Measurements from ENCODE around the gene TIMM21. TPM values are rescaled to one million over a fixed set of nuclear protein-coding genes. Genes with fewer than 3 reads are reported as not detected.

TIMM21 gene
- total RNA-seq, 1 donor from 2014 or later, result 19.8 TPM

GRCh38 chr18:74142252-74142651 is 6.1 kb upstream of the TIMM21 start:
- Histone ChIP-seq H3K4me1 (ENCODE audit: control insufficient read depth in 3 of 3, insufficient read depth in 3 of 3, low read length in 3 of 3) (peaks cover 2 to 5% (median 3%) of the 10 kb centered on the region in 3 donors), H3K36me3 (ENCODE audit: control insufficient read depth in 3 of 3, insufficient read depth in 3 of 3, low read length in 3 of 3) (no peaks in the 10 kb centered on the region), H3K4me3 (ENCODE audit: low read length in 3 of 3) (no peak overlapping the region), H3K9me3 (ENCODE audit: control insufficient read depth in 3 of 3, low read length in 3 of 3) (no peaks in the 10 kb centered on the region), H3K27me3 (ENCODE audit: control insufficient read depth in 3 of 3, insufficient read depth in 3 of 3, low read length in 3 of 3) (peaks cover 0 to under 1% (median 0%) of the 10 kb centered on the region in 3 donors), H3K9ac (ENCODE audit: low read depth in 1 of 3, low read length in 3 of 3) (no peak overlapping the region), H3K27ac (ENCODE audit: low read depth, low read length) (no peak overlapping the region)

- Histone ChIP-seq H3K4me3 (ENCODE audit: low read length in 3 of 3) (peak overlapping the region; percentile 81 to 99 (median 96)), H3K27ac (ENCODE audit: low read depth, low read length) (no peak overlapping the region), H3K36me3 (ENCODE audit: control insufficient read depth in 3 of 3, insufficient read depth in 3 of 3, low read length in 3 of 3) (peaks cover 5 to 10% (median 9%) of the 10 kb centered on the region in 3 donors), H3K4me1 (ENCODE audit: control insufficient read depth in 3 of 3, insufficient read depth in 3 of 3, low read length in 3 of 3) (peaks cover 31 to 34% (median 32%) of the 10 kb centered on the region in 3 donors), H3K9ac (ENCODE audit: low read depth in 1 of 3, low read length in 3 of 3) (no peak overlapping the region), H3K27me3 (ENCODE audit: control insufficient read depth in 3 of 3, insufficient read depth in 3 of 3, low read length in 3 of 3) (no peaks in the 10 kb centered on the region), H3K9me3 (ENCODE audit: control insufficient read depth in 3 of 3, low read length in 3 of 3) (no peaks in the 10 kb centered on the region)
These were observed 1.6 kb upstream of the TIMM21 start for GRCh38 chr18:74146756-74147155.

- H3K4me3 ChIP-seq (ENCODE audit: low read length in 3 of 3), result peak overlapping the region; percentile 81 to 99 (median 96)
- H3K9me3 ChIP-seq (ENCODE audit: control insufficient read depth in 3 of 3, low read length in 3 of 3), result no peaks in the 10 kb centered on the region
- peak overlapping the region in 2 of 3 donors; percentile 69 to 87 for H3K9ac ChIP-seq (ENCODE audit: low read depth in 1 of 3, low read length in 3 of 3)
- H3K36me3 ChIP-seq (ENCODE audit: control insufficient read depth in 3 of 3, insufficient read depth in 3 of 3, low read length in 3 of 3), result peaks cover 5 to 10% (median 9%) of the 10 kb centered on the region in 3 donors
- H3K27me3 ChIP-seq (ENCODE audit: control insufficient read depth in 3 of 3, insufficient read depth in 3 of 3, low read length in 3 of 3), result no peaks in the 10 kb centered on the region
- H3K27ac ChIP-seq (ENCODE audit: low read depth, low read length), result peak overlapping the region; percentile 76
- peaks cover 36 to 40% (median 39%) of the 10 kb centered on the region in 3 donors for H3K4me1 ChIP-seq (ENCODE audit: control insufficient read depth in 3 of 3, insufficient read depth in 3 of 3, low read length in 3 of 3)
These were observed 888 bp upstream of the TIMM21 start for GRCh38 chr18:74147491-74147778.

GRCh38 chr18:74148543-74149070 is 284 bp downstream of the TIMM21 start:
- peaks cover 40 to 48% (median 44%) of the 10 kb centered on the region in 3 donors for H3K4me1 ChIP-seq (ENCODE audit: control insufficient read depth in 3 of 3, insufficient read depth in 3 of 3, low read length in 3 of 3)
- no peaks in the 10 kb centered on the region for H3K9me3 ChIP-seq (ENCODE audit: control insufficient read depth in 3 of 3, low read length in 3 of 3)
- peak overlapping the region; percentile 81 to 99 (median 96) for H3K4me3 ChIP-seq (ENCODE audit: low read length in 3 of 3)
- no peaks in the 10 kb centered on the region for H3K27me3 ChIP-seq (ENCODE audit: control insufficient read depth in 3 of 3, insufficient read depth in 3 of 3, low read length in 3 of 3)
- peaks cover 5 to 10% (median 9%) of the 10 kb centered on the region in 3 donors for H3K36me3 ChIP-seq (ENCODE audit: control insufficient read depth in 3 of 3, insufficient read depth in 3 of 3, low read length in 3 of 3)
- peak overlapping the region; percentile 86 to 99 (median 88) for H3K9ac ChIP-seq (ENCODE audit: low read depth in 1 of 3, low read length in 3 of 3)
- H3K27ac ChIP-seq (ENCODE audit: low read depth, low read length), result peak overlapping the region; percentile 76

- H3K27ac ChIP-seq (ENCODE audit: low read depth, low read length), result no peak overlapping the region
- H3K9me3 ChIP-seq (ENCODE audit: control insufficient read depth in 3 of 3, low read length in 3 of 3), result no peaks in the 10 kb centered on the region
- H3K36me3 ChIP-seq (ENCODE audit: control insufficient read depth in 3 of 3, insufficient read depth in 3 of 3, low read length in 3 of 3), result peaks cover 5 to 12% (median 11%) of the 10 kb centered on the region in 3 donors
- H3K9ac ChIP-seq (ENCODE audit: low read depth in 1 of 3, low read length in 3 of 3), result peak overlapping the region in 1 of 3 donors; percentile 70
- peaks cover 40 to 48% (median 44%) of the 10 kb centered on the region in 3 donors for H3K4me1 ChIP-seq (ENCODE audit: control insufficient read depth in 3 of 3, insufficient read depth in 3 of 3, low read length in 3 of 3)
- H3K4me3 ChIP-seq (ENCODE audit: low read length in 3 of 3), result peak overlapping the region; percentile 57 to 96 (median 75)
- no peaks in the 10 kb centered on the region for H3K27me3 ChIP-seq (ENCODE audit: control insufficient read depth in 3 of 3, insufficient read depth in 3 of 3, low read length in 3 of 3)
These were observed 1.6 kb downstream of the TIMM21 start for GRCh38 chr18:74149878-74150277.

- no peaks in the 10 kb centered on the region for H3K27me3 ChIP-seq (ENCODE audit: control insufficient read depth in 3 of 3, insufficient read depth in 3 of 3, low read length in 3 of 3)
- no peaks in the 10 kb centered on the region for H3K9me3 ChIP-seq (ENCODE audit: control insufficient read depth in 3 of 3, low read length in 3 of 3)
- peaks cover 37 to 43% (median 41%) of the 10 kb centered on the region in 3 donors for H3K4me1 ChIP-seq (ENCODE audit: control insufficient read depth in 3 of 3, insufficient read depth in 3 of 3, low read length in 3 of 3)
- H3K27ac ChIP-seq (ENCODE audit: low read depth, low read length), result no peak overlapping the region
- H3K4me3 ChIP-seq (ENCODE audit: low read length in 3 of 3), result no peak overlapping the region
- H3K9ac ChIP-seq (ENCODE audit: low read depth in 1 of 3, low read length in 3 of 3), result peak overlapping the region in 1 of 3 donors; percentile 47
- peaks cover 24 to 28% (median 24%) of the 10 kb centered on the region in 3 donors for H3K36me3 ChIP-seq (ENCODE audit: control insufficient read depth in 3 of 3, insufficient read depth in 3 of 3, low read length in 3 of 3)
These were observed 3.9 kb downstream of the TIMM21 start for GRCh38 chr18:74152270-74152669.

- no peak overlapping the region for H3K4me3 ChIP-seq (ENCODE audit: low read length in 3 of 3)
- no peak overlapping the region for H3K27ac ChIP-seq (ENCODE audit: low read depth, low read length)
These were observed 4.5 kb downstream of the TIMM21 start for GRCh38 chr18:74152857-74153256.

GRCh38 chr18:74153377-74153776 is 5.1 kb downstream of the TIMM21 start:
- no peak overlapping the region for H3K4me3 ChIP-seq (ENCODE audit: low read length in 3 of 3)
- H3K4me1 ChIP-seq (ENCODE audit: control insufficient read depth in 3 of 3, insufficient read depth in 3 of 3, low read length in 3 of 3), result peaks cover 36 to 43% (median 38%) of the 10 kb centered on the region in 3 donors
- H3K27ac ChIP-seq (ENCODE audit: low read depth, low read length), result no peak overlapping the region
- no peak overlapping the region for H3K9ac ChIP-seq (ENCODE audit: low read depth in 1 of 3, low read length in 3 of 3)
- peaks cover 28 to 34% (median 33%) of the 10 kb centered on the region in 3 donors for H3K36me3 ChIP-seq (ENCODE audit: control insufficient read depth in 3 of 3, insufficient read depth in 3 of 3, low read length in 3 of 3)
- no peaks in the 10 kb centered on the region for H3K9me3 ChIP-seq (ENCODE audit: control insufficient read depth in 3 of 3, low read length in 3 of 3)
- no peaks in the 10 kb centered on the region for H3K27me3 ChIP-seq (ENCODE audit: control insufficient read depth in 3 of 3, insufficient read depth in 3 of 3, low read length in 3 of 3)

More at GRCh38 chr18:74152857-74153256, 4.5 kb downstream of the TIMM21 start:
- Histone ChIP-seq H3K9ac (ENCODE audit: low read depth in 1 of 3, low read length in 3 of 3) (peak overlapping the region in 1 of 3 donors; percentile 47), H3K36me3 (ENCODE audit: control insufficient read depth in 3 of 3, insufficient read depth in 3 of 3, low read length in 3 of 3) (peaks cover 25 to 30% (median 28%) of the 10 kb centered on the region in 3 donors), H3K9me3 (ENCODE audit: control insufficient read depth in 3 of 3, low read length in 3 of 3) (no peaks in the 10 kb centered on the region), H3K27me3 (ENCODE audit: control insufficient read depth in 3 of 3, insufficient read depth in 3 of 3, low read length in 3 of 3) (no peaks in the 10 kb centered on the region), H3K4me1 (ENCODE audit: control insufficient read depth in 3 of 3, insufficient read depth in 3 of 3, low read length in 3 of 3) (peaks cover 36 to 43% (median 38%) of the 10 kb centered on the region in 3 donors)

- H3K9me3 ChIP-seq (ENCODE audit: control insufficient read depth in 3 of 3, low read length in 3 of 3), result no peaks in the 10 kb centered on the region
- H3K36me3 ChIP-seq (ENCODE audit: control insufficient read depth in 3 of 3, insufficient read depth in 3 of 3, low read length in 3 of 3), result peaks cover 29 to 38% (median 36%) of the 10 kb centered on the region in 3 donors
These were observed 5.5 kb downstream of the TIMM21 start for GRCh38 chr18:74153793-74154192.

GRCh38 chr18:74154716-74155115 is 6.4 kb downstream of the TIMM21 start:
- Histone ChIP-seq H3K36me3 (ENCODE audit: control insufficient read depth in 3 of 3, insufficient read depth in 3 of 3, low read length in 3 of 3) (peaks cover 29 to 45% (median 43%) of the 10 kb centered on the region in 3 donors), H3K4me1 (ENCODE audit: control insufficient read depth in 3 of 3, insufficient read depth in 3 of 3, low read length in 3 of 3) (peaks cover 25 to 34% (median 32%) of the 10 kb centered on the region in 3 donors), H3K9ac (ENCODE audit: low read depth in 1 of 3, low read length in 3 of 3) (no peak overlapping the region)

More at GRCh38 chr18:74153793-74154192, 5.5 kb downstream of the TIMM21 start:
- Histone ChIP-seq H3K27ac (ENCODE audit: low read depth, low read length) (no peak overlapping the region), H3K9ac (ENCODE audit: low read depth in 1 of 3, low read length in 3 of 3) (no peak overlapping the region), H3K4me3 (ENCODE audit: low read length in 3 of 3) (no peak overlapping the region), H3K27me3 (ENCODE audit: control insufficient read depth in 3 of 3, insufficient read depth in 3 of 3, low read length in 3 of 3) (no peaks in the 10 kb centered on the region), H3K4me1 (ENCODE audit: control insufficient read depth in 3 of 3, insufficient read depth in 3 of 3, low read length in 3 of 3) (peaks cover 34 to 39% (median 37%) of the 10 kb centered on the region in 3 donors)

More at GRCh38 chr18:74154716-74155115, 6.4 kb downstream of the TIMM21 start:
- Histone ChIP-seq H3K27me3 (ENCODE audit: control insufficient read depth in 3 of 3, insufficient read depth in 3 of 3, low read length in 3 of 3) (no peaks in the 10 kb centered on the region), H3K27ac (ENCODE audit: low read depth, low read length) (no peak overlapping the region), H3K4me3 (ENCODE audit: low read length in 3 of 3) (no peak overlapping the region), H3K9me3 (ENCODE audit: control insufficient read depth in 3 of 3, low read length in 3 of 3) (no peaks in the 10 kb centered on the region)
